K562 (cell line): ENCODE measurements around the gene ABHD17B. TPM values are rescaled to one million over a fixed set of nuclear protein-coding genes. Genes with fewer than 3 reads are reported as not detected.

Experiments used
- ATAC-seq: fragments of 200-7000 bp; cut with Tn5 transposase; 3 replicates; pipeline ENCODE4 v1.9.1; 2020; ENCODE audit warnings: moderate library complexity
- BruUV-seq: library from RNA; stranded (reverse); fragments of 400-500 nt; replicated peaks from 2 replicates; lab custom pipeline; 2021; lab: Mats Ljungman, UMichigan
- CTCF ChIA-PET: fragments of 300-600 bp; formaldehyde crosslinking; extraction: SDS; loops from one replicate; lab custom pipeline; 2021; ENCODE audit warnings: low intra/inter-chr PET ratio; lab: Yijun Ruan, JAX
- POLR2A ChIA-PET: fragments of 300-600, 350-650 bp; sonication (Branson Sonifier 250); formaldehyde crosslinking; extraction: SDS; loops from one replicate; lab custom pipeline; 2021; ENCODE audit warnings: antibody characterized with exemption, inconsistent platforms; lab: Yijun Ruan, JAX
- DNase-seq, 4 experiments: peaks; one replicate each; pipeline versions ENCODE4 v3.0.0 to v3.0.0-alpha.2; 2011 to 2018; ENCODE audit warnings: low spot score in 3 of 4, mixed read lengths in 3 of 4; ENCODE audit errors: extremely low read depth in 1 of 4
- FAIRE-seq: peaks from 2 replicates; lab custom pipeline; 2011; peaks lifted over from hg19 to GRCh38; lab: Jason Lieb, UNC
- H2AFZ ChIP-seq: 2 replicates; pipeline ENCODE4 v1.6.0; 2011; ENCODE audit warnings: low read depth, low read length, control low read depth, inconsistent platforms
- H3K27ac ChIP-seq: fragments of 200-600 bp; 3 replicates; pipeline ENCODE4 v1.8.0; 2011; ENCODE audit warnings: low read depth, mild to moderate bottlenecking, control low read depth, inconsistent platforms, low read length, moderate library complexity, mixed read lengths; ENCODE audit errors: extremely low read depth
- H3K27me3 ChIP-seq, 2 experiments: fragments of 300-600 bp in 1 of 2; 2 replicates in 1 of 2; 3 replicates in 1 of 2; pipeline versions ENCODE4 v1.6.0 to v1.8.0; 2011; ENCODE audit warnings: inconsistent platforms in 2 of 2, low read length in 2 of 2, mild to moderate bottlenecking in 1 of 2, mixed read lengths in 1 of 2, moderate library complexity in 1 of 2; ENCODE audit not compliant: control insufficient read depth in 2 of 2, insufficient read depth in 2 of 2
- H3K36me3 ChIP-seq: fragments of 300-600 bp; 3 replicates; pipeline ENCODE4 v1.8.0; 2011; ENCODE audit warnings: mild to moderate bottlenecking, low read length, inconsistent platforms; ENCODE audit not compliant: control insufficient read depth, insufficient read depth
- H3K4me1 ChIP-seq, 2 experiments: fragments of 200-600 bp in 1 of 2; replicated peaks in 1 of 2; 2 replicates in 1 of 2; 3 replicates in 1 of 2; pipeline versions ENCODE4 v1.5.1 to v1.8.0; 2011; ENCODE audit warnings: inconsistent platforms in 2 of 2, low read length in 2 of 2, mild to moderate bottlenecking in 1 of 2, mixed read lengths in 1 of 2, moderate library complexity in 1 of 2; ENCODE audit not compliant: control insufficient read depth in 2 of 2, insufficient read depth in 2 of 2
- H3K4me2 ChIP-seq: 2 replicates; pipeline ENCODE4 v1.6.1; 2011; ENCODE audit warnings: low read length, control low read depth, inconsistent platforms, mixed read lengths; ENCODE audit not compliant: insufficient read depth
- H3K4me3 ChIP-seq: fragments of 200-600 bp; sonication (generic), shearing (Covaris generic); 2 replicates; pipeline ENCODE4 v1.5.1; 2016; ENCODE audit warnings: control low read depth, inconsistent platforms
- H3K79me2 ChIP-seq: fragments of 200-600 bp; 3 replicates; pipeline ENCODE4 v1.8.0; 2011; ENCODE audit warnings: low read length, inconsistent platforms; ENCODE audit not compliant: control insufficient read depth, insufficient read depth
- H3K9ac ChIP-seq, 2 experiments: 2 replicates each; pipeline versions ENCODE4 v1.6.0 to v1.6.1; 2011; ENCODE audit warnings: low read depth in 2 of 2, low read length in 2 of 2, control low read depth in 1 of 2, inconsistent platforms in 1 of 2, mild to moderate bottlenecking in 1 of 2, mixed read lengths in 1 of 2; ENCODE audit not compliant: insufficient read depth in 1 of 2
- H3K9me1 ChIP-seq: one replicate; pipeline ENCODE4 v1.6.0; 2011; ENCODE audit warnings: inconsistent platforms, mild to moderate bottlenecking, low read length, moderate library complexity; ENCODE audit not compliant: control insufficient read depth, insufficient read depth
- H3K9me3 ChIP-seq: replicated peaks from 2 replicates; pipeline ENCODE4 v1.5.1; 2011; ENCODE audit warnings: low read depth, low read length, inconsistent platforms; ENCODE audit not compliant: control insufficient read depth, insufficient read depth
- H4K20me1 ChIP-seq: replicated peaks from 2 replicates; pipeline ENCODE4 v1.6.1; 2011; ENCODE audit warnings: low read length, inconsistent platforms, mixed read lengths; ENCODE audit not compliant: control insufficient read depth, insufficient read depth
- ARID1B ChIP-seq: fragments of 450-650 bp; IDR thresholded peaks from 2 replicates; pipeline ENCODE4 v1.6.1; 2016; ENCODE audit warnings: antibody characterized with exemption, mild to moderate bottlenecking, inconsistent platforms
- CEBPZ ChIP-seq: fragments of 150-350 bp; IDR thresholded peaks from 2 replicates; pipeline ENCODE4 v1.6.1; 2014; ENCODE audit warnings: low read depth, mild to moderate bottlenecking, low read length, borderline replicate concordance
- ILF3 ChIP-seq: fragments of 450-650 bp; IDR thresholded peaks from 2 replicates; pipeline ENCODE4 v1.6.1; 2018; ENCODE audit warnings: antibody characterized with exemption, mild to moderate bottlenecking, moderate library complexity, borderline replicate concordance
- MXD1 ChIP-seq: fragments of 250-450 bp; sonication (Bioruptor Pico); IDR thresholded peaks from 2 replicates; pipeline ENCODE4 v1.8.0; 2021; ENCODE audit warnings: borderline replicate concordance, mild to moderate bottlenecking, moderate library complexity; ENCODE audit not compliant: poor library complexity, severe bottlenecking
- NCOA6 ChIP-seq: fragments of 450-650 bp; IDR thresholded peaks from 2 replicates; pipeline ENCODE4 v1.6.1; 2017; ENCODE audit warnings: mild to moderate bottlenecking
- RB1 ChIP-seq: fragments of 450-650 bp; IDR thresholded peaks from 2 replicates; pipeline ENCODE4 v1.6.1; 2017; ENCODE audit warnings: low read depth, mild to moderate bottlenecking
- SUPT5H ChIP-seq: fragments of 450-650 bp; IDR thresholded peaks from 2 replicates; pipeline ENCODE4 v1.6.1; 2016
- TGIF2 ChIP-seq: sonication (generic); formaldehyde crosslinking; IDR thresholded peaks from 2 replicates; pipeline ENCODE4 v1.8.1; 2022; ENCODE audit warnings: mild to moderate bottlenecking, missing genetic modification reagents, moderate library complexity
- TSHZ1 ChIP-seq: fragments of 250-450 bp; sonication (Bioruptor Pico); IDR thresholded peaks from 2 replicates; pipeline ENCODE4 v1.4.0; 2020; ENCODE audit warnings: mild to moderate bottlenecking, moderate library complexity
- U2AF2 ChIP-seq: fragments of 200-400 bp; formaldehyde crosslinking; optimal IDR thresholded peaks from 2 replicates; pipeline ENCODE3; 2017; ENCODE audit warnings: low read depth, mild to moderate bottlenecking, low read length
- ZHX1 ChIP-seq: fragments of 150-350 bp; conservative IDR thresholded peaks from 2 replicates; pipeline ENCODE4 v1.6.1; 2014; ENCODE audit warnings: low read length
- ZNF764 ChIP-seq: fragments of 250-450 bp; sonication (Bioruptor Pico); IDR thresholded peaks from 2 replicates; pipeline ENCODE4 v1.4.0; 2020; ENCODE audit warnings: low read depth, mild to moderate bottlenecking, moderate library complexity
- ZNF778 ChIP-seq: fragments of 450-650 bp; formaldehyde crosslinking; IDR thresholded peaks from 2 replicates; pipeline ENCODE4 v1.4.0; 2020; ENCODE audit warnings: mild to moderate bottlenecking, moderate library complexity
- WGBS: fragments of 100-300 bp; shearing (Covaris generic); methylation state at CpG from one replicate; pipeline ENCODE4 v1.1.6; 2016; ENCODE audit warnings: low coverage, mixed read lengths; ENCODE audit not compliant: insufficient coverage; ENCODE audit errors: missing lambda C conversion rate; 5-methylcytosine and 5-hydroxymethylcytosine counted together
- in situ Hi-C: fragments of 300-500 bp; cut with MboI; formaldehyde crosslinking; loops from 4 replicates; pipeline ENCODE4 v1.15.0; 2018; ENCODE audit warnings: inconsistent platforms, mixed read lengths
- intact Hi-C: fragments of 100-400 bp; cut with micrococcal nuclease; formaldehyde crosslinking; loops from 2 replicates; pipeline ENCODE4 v1.14.2; 2022
- polyA plus RNA-seq, 8 experiments: library from polyadenylated mRNA; depleted of rRNA in 4 of 8; stranded (reverse) in 5 of 8; unstranded in 3 of 8; fragments of >200 nt; fragmentation: Nextera tagmentation in 2 of 8; fragmentation: Illumina TruSeq in 1 of 8; extraction: Ambion mirVana in 2 of 8; extraction: Trizol in 1 of 8; gene quantifications; 2 replicates each; pipeline versions ENCODE4 v1.2.1 to v1.2.3, GENCODE V29; 2011 to 2014; ENCODE audit warnings: inconsistent platforms in 1 of 8, missing spikeins in 1 of 8
- total RNA-seq, 7 experiments: library from RNA; depleted of rRNA in 6 of 7; stranded (reverse); fragments of >200 nt in 6 of 7; fragmentation: Illumina TruSeq in 2 of 7; extraction: Trizol in 2 of 7; gene quantifications; 2 replicates each; pipeline versions ENCODE4 v1.2.1 to v1.2.3, GENCODE V29; 2011 to 2021; ENCODE audit warnings: low replicate concordance in 1 of 7

ABHD17B gene
- total and polyA plus RNA-seq, 9 of the 15 experiments (the other 6 are each of a cell fraction or from before 2014, with no cell fraction given), result 1.9 to 13.4 (median 10.1) TPM

- Histone ChIP-seq H3K27me3 (no peaks in the 10 kb centered on the region), H2AFZ (no peak overlapping the region), H3K79me2 (no peaks in the 10 kb centered on the region), H3K27ac (no peak overlapping the region), H3K4me1 (no peaks in the 10 kb centered on the region), H3K4me3 (no peak overlapping the region), H3K9ac (no peak overlapping the region), H4K20me1 (no peaks in the 10 kb centered on the region), H3K4me2 (no peak overlapping the region), H3K36me3 (no peaks in the 10 kb centered on the region), H3K9me3 (no peaks in the 10 kb centered on the region), H3K9me1 (no peaks in the 10 kb centered on the region)
- intact Hi-C loops (no loop called here), in situ Hi-C loops (no loop called here)
- FAIRE-seq, result no peak
- ATAC-seq, result no peak
- ChIA-PET POLR2A (no interaction called here), CTCF (no interaction called here)
- no TSS peak for BruUV-seq
- no peak for DNase-seq
- 15% methylated on average over 1 of the region's 1 CpG for WGBS
- TF ChIP-seq MXD1 (CRISPR knock-in tag) (no peak), ZHX1 (no peak), TSHZ1 (no peak), RB1 (no peak), TGIF2 (CRISPR knock-in tag) (no peak), U2AF2 (no peak), NCOA6 (no peak), SUPT5H (no peak), CEBPZ (no peak), ARID1B (no peak), ZNF764 (no peak), ILF3 (no peak), ZNF778 (CRISPR knock-in tag) (no peak)
These were observed 25.1 kb upstream of the ABHD17B start for GRCh38 chr9:71936066-71936465.
